ENCODE data around the gene TSPYL4.
"Not testable (repeated sequence)": the region's sequence is repeated elsewhere in the genome, so short reads cannot be mapped to it uniquely, and the experiment has no call there.

The TSPYL4 gene

GRCh38 chr6:116253505-116254296 is at the start of gene TSPYL4:
Gene TSPYL4 (minus strand): TSS chr6:116254075. CDS start chr6:116254008, 67 bp downstream.
- peak within 1 kb of the TSS; percentile 84 for H3K4me3 ChIP-seq (ENCODE audit: low read depth, low read length)

GRCh38 chr6:116301104-116301503 is 47.2 kb upstream of the TSPYL4 start:
- no peak overlapping the region for H3K4me3 ChIP-seq (ENCODE audit: low read depth, low read length)

- no peak overlapping the region for H3K4me3 ChIP-seq (ENCODE audit: low read depth, low read length)
These were observed 46.7 kb upstream of the TSPYL4 start for GRCh38 chr6:116300566-116300965.

- H3K4me3 ChIP-seq (ENCODE audit: low read depth, low read length): no peak overlapping the region
These were observed 45.1 kb upstream of the TSPYL4 start for GRCh38 chr6:116298973-116299372.

GRCh38 chr6:116298273-116298672 is 44.4 kb upstream of the TSPYL4 start:
- no peak overlapping the region for H3K4me3 ChIP-seq (ENCODE audit: low read depth, low read length)

GRCh38 chr6:116292553-116292952 is 38.7 kb upstream of the TSPYL4 start:
- H3K4me3 ChIP-seq (ENCODE audit: low read depth, low read length): no peak overlapping the region

- no peak overlapping the region for H3K4me3 ChIP-seq (ENCODE audit: low read depth, low read length)
These were observed 38.0 kb upstream of the TSPYL4 start for GRCh38 chr6:116291701-116292396.

- H3K4me3 ChIP-seq (ENCODE audit: low read depth, low read length): no peak overlapping the region
These were observed 36.9 kb upstream of the TSPYL4 start for GRCh38 chr6:116290799-116291198.

GRCh38 chr6:116289876-116290275 is 36.0 kb upstream of the TSPYL4 start:
- no peak overlapping the region for H3K4me3 ChIP-seq (ENCODE audit: low read depth, low read length)

GRCh38 chr6:116287689-116288282 is 33.9 kb upstream of the TSPYL4 start:
- H3K4me3 ChIP-seq (ENCODE audit: low read depth, low read length): no peak overlapping the region

- H3K4me3 ChIP-seq (ENCODE audit: low read depth, low read length): no peak overlapping the region
These were observed 33.0 kb upstream of the TSPYL4 start for GRCh38 chr6:116286773-116287358.

- H3K4me3 ChIP-seq (ENCODE audit: low read depth, low read length): not testable (repeated sequence)
These were observed 31.1 kb upstream of the TSPYL4 start for GRCh38 chr6:116284984-116285383.

- no peak overlapping the region for H3K4me3 ChIP-seq (ENCODE audit: low read depth, low read length)
These were observed 29.3 kb upstream of the TSPYL4 start for GRCh38 chr6:116283191-116283590.

GRCh38 chr6:116282698-116283097 is 28.8 kb upstream of the TSPYL4 start:
- no peak overlapping the region for H3K4me3 ChIP-seq (ENCODE audit: low read depth, low read length)

GRCh38 chr6:116280933-116281316 is 27.1 kb upstream of the TSPYL4 start:
- H3K4me3 ChIP-seq (ENCODE audit: low read depth, low read length): no peak overlapping the region

GRCh38 chr6:116280161-116280932 is 26.5 kb upstream of the TSPYL4 start:
- peak overlapping the region; percentile 96 for H3K4me3 ChIP-seq (ENCODE audit: low read depth, low read length)

GRCh38 chr6:116279232-116280160 is 25.6 kb upstream of the TSPYL4 start, which contains the start of gene TSPYL1:
Gene TSPYL1 (minus strand): TSS chr6:116279930. CDS start chr6:116279830, 100 bp downstream.
- H3K4me3 ChIP-seq (ENCODE audit: low read depth, low read length): peak within 1 kb of the TSS; percentile 96

GRCh38 chr6:116278854-116279231 is 25.0 kb upstream of the TSPYL4 start:
- H3K4me3 ChIP-seq (ENCODE audit: low read depth, low read length): peak overlapping the region; percentile 96

GRCh38 chr6:116278481-116278829 is 24.6 kb upstream of the TSPYL4 start:
- H3K4me3 ChIP-seq (ENCODE audit: low read depth, low read length): peak overlapping the region; percentile 96

GRCh38 chr6:116277124-116277523 is 23.2 kb upstream of the TSPYL4 start:
- peak overlapping the region; percentile 18 for H3K4me3 ChIP-seq (ENCODE audit: low read depth, low read length)
